ENCODE data around the gene SYNJ2BP.
"Not testable (repeated sequence)": the region's sequence is repeated elsewhere in the genome, so short reads cannot be mapped to it uniquely, and the experiment has no call there.

SYNJ2BP gene

GRCh38 chr14:70416725-70417349 is at the start of gene SYNJ2BP:
Gene SYNJ2BP (minus strand): TSS chr14:70417090. CDS start chr14:70416963, 127 bp downstream.
- H3K9me3 ChIP-seq (ENCODE audit: low read length) = no peaks in the 10 kb centered on the region
- H3K9ac ChIP-seq (ENCODE audit: low read length) = peak within 1 kb of the TSS; percentile 42
- peak within 1 kb of the TSS; percentile 69 for H3K27ac ChIP-seq (ENCODE audit: low read depth, low read length)

GRCh38 chr14:70454731-70455130 is 37.8 kb upstream of the SYNJ2BP start:
- Histone ChIP-seq H3K36me3 (ENCODE audit: insufficient read depth, low read length) (no peaks in the 10 kb centered on the region), H3K4me1 (ENCODE audit: insufficient read depth, low read length) (no peaks in the 10 kb centered on the region), H3K27me3 (ENCODE audit: control insufficient read depth in 1 of 2, insufficient read depth in 2 of 2, low read length in 2 of 2) (no peaks in the 10 kb centered on the region), H3K4me3 (ENCODE audit: low read depth in 1 of 2, low read length in 2 of 2) (no peak overlapping the region), H3K27ac (ENCODE audit: low read depth, low read length) (no peak overlapping the region), H3K9me3 (ENCODE audit: low read length) (no peaks in the 10 kb centered on the region), H3K9ac (ENCODE audit: low read length) (no peak overlapping the region)

More at GRCh38 chr14:70416725-70417349, at the start of gene SYNJ2BP:
- Histone ChIP-seq H3K4me1 (ENCODE audit: insufficient read depth, low read length) (peaks cover 5% of the 10 kb centered on the region), H3K27me3 (ENCODE audit: control insufficient read depth in 1 of 2, insufficient read depth in 2 of 2, low read length in 2 of 2) (no peaks in the 10 kb centered on the region), H3K4me3 (ENCODE audit: low read depth in 1 of 2, low read length in 2 of 2) (peak within 1 kb of the TSS; percentile 81 to 96), H3K36me3 (ENCODE audit: insufficient read depth, low read length) (no peaks in the 10 kb centered on the region)

- H3K4me1 ChIP-seq (ENCODE audit: insufficient read depth, low read length) = no peaks in the 10 kb centered on the region
- no peak within 1 kb of the TSS for H3K27ac ChIP-seq (ENCODE audit: low read depth, low read length)
- no peaks in the 10 kb centered on the region for H3K36me3 ChIP-seq (ENCODE audit: insufficient read depth, low read length)
- H3K9me3 ChIP-seq (ENCODE audit: low read length) = no peaks in the 10 kb centered on the region
- H3K9ac ChIP-seq (ENCODE audit: low read length) = no peak within 1 kb of the TSS
- H3K4me3 ChIP-seq (ENCODE audit: low read depth in 1 of 2, low read length in 2 of 2) = no peak within 1 kb of the TSS
- no peaks in the 10 kb centered on the region for H3K27me3 ChIP-seq (ENCODE audit: control insufficient read depth in 1 of 2, insufficient read depth in 2 of 2, low read length in 2 of 2)
Observed at GRCh38 chr14:70451874-70452273, 35.0 kb upstream of the SYNJ2BP start, which contains the start of gene ADAM21. Gene ADAM21 (plus strand): TSS chr14:70452174. CDS start chr14:70457500, 5,326 bp downstream.

- Histone ChIP-seq H3K27me3 (ENCODE audit: control insufficient read depth in 1 of 2, insufficient read depth in 2 of 2, low read length in 2 of 2) (no peaks in the 10 kb centered on the region), H3K4me3 (ENCODE audit: low read depth in 1 of 2, low read length in 2 of 2) (no peak overlapping the region), H3K4me1 (ENCODE audit: insufficient read depth, low read length) (no peaks in the 10 kb centered on the region), H3K9me3 (ENCODE audit: low read length) (peaks cover under 1% of the 10 kb centered on the region), H3K36me3 (ENCODE audit: insufficient read depth, low read length) (no peaks in the 10 kb centered on the region), H3K27ac (ENCODE audit: low read depth, low read length) (no peak overlapping the region), H3K9ac (ENCODE audit: low read length) (no peak overlapping the region)
Observed at GRCh38 chr14:70448633-70449340, 31.9 kb upstream of the SYNJ2BP start.

GRCh38 chr14:70442750-70443149 is 25.9 kb upstream of the SYNJ2BP start:
- no peak overlapping the region for H3K9ac ChIP-seq (ENCODE audit: low read length)
- no peak overlapping the region for H3K27ac ChIP-seq (ENCODE audit: low read depth, low read length)
- H3K4me1 ChIP-seq (ENCODE audit: insufficient read depth, low read length) = no peaks in the 10 kb centered on the region
- no peaks in the 10 kb centered on the region for H3K36me3 ChIP-seq (ENCODE audit: insufficient read depth, low read length)
- H3K4me3 ChIP-seq (ENCODE audit: low read depth in 1 of 2, low read length in 2 of 2) = no peak overlapping the region
- H3K9me3 ChIP-seq (ENCODE audit: low read length) = peaks cover 9% of the 10 kb centered on the region
- H3K27me3 ChIP-seq (ENCODE audit: control insufficient read depth in 1 of 2, insufficient read depth in 2 of 2, low read length in 2 of 2) = no peaks in the 10 kb centered on the region

- H3K27ac ChIP-seq (ENCODE audit: low read depth, low read length) = no peak overlapping the region
- no peaks in the 10 kb centered on the region for H3K36me3 ChIP-seq (ENCODE audit: insufficient read depth, low read length)
- no peaks in the 10 kb centered on the region for H3K27me3 ChIP-seq (ENCODE audit: control insufficient read depth in 1 of 2, insufficient read depth in 2 of 2, low read length in 2 of 2)
- H3K4me1 ChIP-seq (ENCODE audit: insufficient read depth, low read length) = no peaks in the 10 kb centered on the region
- H3K9me3 ChIP-seq (ENCODE audit: low read length) = peaks cover 9% of the 10 kb centered on the region
- no peak overlapping the region for H3K4me3 ChIP-seq (ENCODE audit: low read depth in 1 of 2, low read length in 2 of 2)
- no peak overlapping the region for H3K9ac ChIP-seq (ENCODE audit: low read length)
Observed at GRCh38 chr14:70441641-70442040, 24.8 kb upstream of the SYNJ2BP start.

GRCh38 chr14:70436867-70437266 is 20.0 kb upstream of the SYNJ2BP start:
- Histone ChIP-seq H3K9me3 (ENCODE audit: low read length) (no peaks in the 10 kb centered on the region), H3K9ac (ENCODE audit: low read length) (no peak overlapping the region), H3K36me3 (ENCODE audit: insufficient read depth, low read length) (no peaks in the 10 kb centered on the region), H3K4me1 (ENCODE audit: insufficient read depth, low read length) (no peaks in the 10 kb centered on the region), H3K27ac (ENCODE audit: low read depth, low read length) (no peak overlapping the region), H3K4me3 (ENCODE audit: low read depth in 1 of 2, low read length in 2 of 2) (no peak overlapping the region), H3K27me3 (ENCODE audit: control insufficient read depth in 1 of 2, insufficient read depth in 2 of 2, low read length in 2 of 2) (no peaks in the 10 kb centered on the region)

GRCh38 chr14:70426555-70426954 is 9.7 kb upstream of the SYNJ2BP start:
- not testable (repeated sequence) for H3K9me3 ChIP-seq (ENCODE audit: low read length); H3K4me3 ChIP-seq (ENCODE audit: low read depth in 1 of 2, low read length in 2 of 2); H3K36me3 ChIP-seq (ENCODE audit: insufficient read depth, low read length); H3K9ac ChIP-seq (ENCODE audit: low read length); H3K27me3 ChIP-seq (ENCODE audit: control insufficient read depth in 1 of 2, insufficient read depth in 2 of 2, low read length in 2 of 2); H3K27ac ChIP-seq (ENCODE audit: low read depth, low read length); H3K4me1 ChIP-seq (ENCODE audit: insufficient read depth, low read length)

- Histone ChIP-seq H3K27ac (ENCODE audit: low read depth, low read length) (no peak overlapping the region), H3K36me3 (ENCODE audit: insufficient read depth, low read length) (no peaks in the 10 kb centered on the region), H3K27me3 (ENCODE audit: control insufficient read depth in 1 of 2, insufficient read depth in 2 of 2, low read length in 2 of 2) (no peaks in the 10 kb centered on the region), H3K4me1 (ENCODE audit: insufficient read depth, low read length) (no peaks in the 10 kb centered on the region), H3K9ac (ENCODE audit: low read length) (no peak overlapping the region), H3K9me3 (ENCODE audit: low read length) (no peaks in the 10 kb centered on the region), H3K4me3 (ENCODE audit: low read depth in 1 of 2, low read length in 2 of 2) (no peak overlapping the region)
Observed at GRCh38 chr14:70425354-70425753, 8.5 kb upstream of the SYNJ2BP start.

GRCh38 chr14:70422538-70422937 is 5.6 kb upstream of the SYNJ2BP start:
- Histone ChIP-seq H3K27ac (ENCODE audit: low read depth, low read length) (no peak overlapping the region), H3K36me3 (ENCODE audit: insufficient read depth, low read length) (no peaks in the 10 kb centered on the region), H3K9me3 (ENCODE audit: low read length) (no peaks in the 10 kb centered on the region), H3K27me3 (ENCODE audit: control insufficient read depth in 1 of 2, insufficient read depth in 2 of 2, low read length in 2 of 2) (no peaks in the 10 kb centered on the region), H3K9ac (ENCODE audit: low read length) (no peak overlapping the region), H3K4me1 (ENCODE audit: insufficient read depth, low read length) (no peaks in the 10 kb centered on the region), H3K4me3 (ENCODE audit: low read depth in 1 of 2, low read length in 2 of 2) (no peak overlapping the region)

- H3K9ac ChIP-seq (ENCODE audit: low read length); H3K27me3 ChIP-seq (ENCODE audit: control insufficient read depth in 1 of 2, insufficient read depth in 2 of 2, low read length in 2 of 2); H3K4me1 ChIP-seq (ENCODE audit: insufficient read depth, low read length); H3K36me3 ChIP-seq (ENCODE audit: insufficient read depth, low read length); H3K4me3 ChIP-seq (ENCODE audit: low read depth in 1 of 2, low read length in 2 of 2); H3K27ac ChIP-seq (ENCODE audit: low read depth, low read length); H3K9me3 ChIP-seq (ENCODE audit: low read length): not testable (repeated sequence)
Observed at GRCh38 chr14:70419270-70419931, 2.5 kb upstream of the SYNJ2BP start.
